CD14-positive monocyte (primary cell): ENCODE results near the gene MAMLD1. TPM values are rescaled to one million over a fixed set of nuclear protein-coding genes. Genes with fewer than 3 reads are reported as not detected.

ENCODE experiments used
- DNase-seq, 3 donors: peaks; one replicate each; pipeline ENCODE4 v3.0.0-alpha.2; 2011 to 2022
- H2AFZ ChIP-seq: 2 replicates; pipeline ENCODE4 v1.6.0; 2012; ENCODE audit warnings: mild to moderate bottlenecking, low read depth, low read length, inconsistent platforms; ENCODE audit not compliant: insufficient read depth, poor library complexity, severe bottlenecking
- H3K27ac ChIP-seq, 2 donors: 1 replicate in 1 of 2; 2 replicates in 1 of 2; pipeline ENCODE4 v1.5.1; 2012 to 2013; ENCODE audit warnings: low read length in 2 of 2, control low read depth in 1 of 2, inconsistent platforms in 1 of 2, low read depth in 1 of 2, mild to moderate bottlenecking in 1 of 2
- H3K27me3 ChIP-seq, 2 donors: one replicate each; pipeline versions ENCODE4 v1.6.0 to v1.6.1; 2011 to 2013; ENCODE audit warnings: low read length in 2 of 2; ENCODE audit not compliant: control insufficient read depth in 2 of 2, insufficient read depth in 2 of 2
- H3K36me3 ChIP-seq, 2 donors: replicated peaks in 1 of 2; 1 replicate in 1 of 2; 2 replicates in 1 of 2; pipeline versions ENCODE4 v1.5.1 to v1.6.1; 2012 to 2013; ENCODE audit warnings: low read length in 2 of 2, control low read depth in 1 of 2, inconsistent platforms in 1 of 2, mild to moderate bottlenecking in 1 of 2; ENCODE audit not compliant: insufficient read depth in 2 of 2, control insufficient read depth in 1 of 2
- H3K4me1 ChIP-seq, 2 donors: 1 replicate in 1 of 2; 2 replicates in 1 of 2; pipeline versions ENCODE4 v1.5.1 to v1.6.1; 2012 to 2013; ENCODE audit warnings: low read length in 2 of 2, control low read depth in 1 of 2, inconsistent platforms in 1 of 2, mild to moderate bottlenecking in 1 of 2, moderate library complexity in 1 of 2; ENCODE audit not compliant: insufficient read depth in 2 of 2, control insufficient read depth in 1 of 2
- H3K4me2 ChIP-seq: replicated peaks from 2 replicates; pipeline ENCODE3; 2012; ENCODE audit warnings: low read length, moderate library complexity, mild to moderate bottlenecking; ENCODE audit not compliant: poor library complexity, severe bottlenecking; ENCODE audit errors: extremely low read depth
- H3K4me3 ChIP-seq, 3 experiments: fragments of 200-600 bp in 1 of 3; sonication (generic) in 1 of 3; replicated peaks in 1 of 3; 1 replicate in 2 of 3; 2 replicates in 1 of 3; pipeline ENCODE4 v1.5.1; 2011 to 2013; ENCODE audit warnings: low read length in 3 of 3, mild to moderate bottlenecking in 3 of 3, control low read depth in 2 of 3, low read depth in 2 of 3, inconsistent platforms in 1 of 3, moderate library complexity in 1 of 3
- H3K79me2 ChIP-seq: 2 replicates; pipeline ENCODE4 v1.6.0; 2012; ENCODE audit warnings: mild to moderate bottlenecking, control low read depth, inconsistent platforms, low read length, moderate library complexity; ENCODE audit not compliant: insufficient read depth
- H3K9ac ChIP-seq: 2 replicates; pipeline ENCODE4 v1.6.0; 2017; ENCODE audit warnings: low read length, mild to moderate bottlenecking; ENCODE audit not compliant: insufficient read depth, poor library complexity, severe bottlenecking
- H3K9me3 ChIP-seq, 2 donors: replicated peaks in 1 of 2; 1 replicate in 1 of 2; 2 replicates in 1 of 2; pipeline versions ENCODE4 v1.5.1 to v1.6.1; 2012 to 2013; ENCODE audit warnings: low read length in 2 of 2, control low read depth in 1 of 2; ENCODE audit not compliant: control insufficient read depth in 1 of 2, insufficient read depth in 1 of 2
- H4K20me1 ChIP-seq: 2 replicates; pipeline ENCODE4 v1.6.0; 2012; ENCODE audit warnings: mild to moderate bottlenecking, low read length, control low read depth, moderate library complexity; ENCODE audit not compliant: insufficient read depth
- H3K27ac Mint-ChIP-seq, 7 donors: one replicate each; pipeline ENCODE4 v1.8.0; 2020; ENCODE audit warnings: mild to moderate bottlenecking in 7 of 7, mixed read lengths in 7 of 7, moderate library complexity in 6 of 7, inconsistent platforms in 2 of 7
- H3K27me3 Mint-ChIP-seq, 3 donors: one replicate each; pipeline ENCODE4 v1.8.0; 2021 to 2022; ENCODE audit warnings: low read depth in 3 of 3, mild to moderate bottlenecking in 3 of 3, mixed read lengths in 3 of 3, moderate library complexity in 3 of 3, inconsistent platforms in 1 of 3
- H3K36me3 Mint-ChIP-seq, 2 donors: one replicate each; pipeline ENCODE4 v1.8.0; 2020; ENCODE audit warnings: mixed read lengths in 2 of 2, inconsistent platforms in 1 of 2, mild to moderate bottlenecking in 1 of 2
- H3K4me1 Mint-ChIP-seq: one replicate; pipeline ENCODE4 v1.8.0; 2020; ENCODE audit warnings: mild to moderate bottlenecking, mixed read lengths
- H3K4me3 Mint-ChIP-seq, 2 donors: one replicate each; pipeline ENCODE4 v1.8.0; 2020; ENCODE audit warnings: mild to moderate bottlenecking in 2 of 2, mixed read lengths in 2 of 2, moderate library complexity in 1 of 2
- H3K9me3 Mint-ChIP-seq, 7 donors: one replicate each; pipeline ENCODE4 v1.8.0; 2020 to 2022; ENCODE audit warnings: mixed read lengths in 7 of 7, mild to moderate bottlenecking in 6 of 7, moderate library complexity in 6 of 7, inconsistent platforms in 2 of 7
- WGBS: methylation state at CpG from one replicate; pipeline ENCODE4 v1.1.5; 2013; ENCODE audit warnings: missing lambda C conversion rate; ENCODE audit not compliant: insufficient coverage; 5-methylcytosine and 5-hydroxymethylcytosine counted together
- intact Hi-C, 2 donors: fragments of 100-400 bp; cut with micrococcal nuclease; formaldehyde crosslinking; loops; one replicate each; pipeline versions ENCODE4 v1.15.0 to v1.15.1; 2023
- polyA plus RNA-seq, 3 donors: library from polyadenylated mRNA; depleted of rRNA in 1 of 3; unstranded in 2 of 3; stranded (reverse) in 1 of 3; fragments of 300-500 nt in 2 of 3; fragments of >200 nt in 1 of 3; fragmentation: Illumina TruSeq in 2 of 3; gene quantifications; 1 replicate in 2 of 3; 2 replicates in 1 of 3; pipeline ENCODE4 v1.2.3, GENCODE V29; 2012 to 2021
- TF ChIP-seq, protein P1 (sequence below): fragments of 200-600 bp; IDR thresholded peaks from one replicate; pipeline ENCODE4 v1.8.0; 2022; ENCODE audit warnings: antibody characterized with exemption, mild to moderate bottlenecking

The MAMLD1 gene
- polyA plus RNA-seq, 3 donors = not detected

DNA sequence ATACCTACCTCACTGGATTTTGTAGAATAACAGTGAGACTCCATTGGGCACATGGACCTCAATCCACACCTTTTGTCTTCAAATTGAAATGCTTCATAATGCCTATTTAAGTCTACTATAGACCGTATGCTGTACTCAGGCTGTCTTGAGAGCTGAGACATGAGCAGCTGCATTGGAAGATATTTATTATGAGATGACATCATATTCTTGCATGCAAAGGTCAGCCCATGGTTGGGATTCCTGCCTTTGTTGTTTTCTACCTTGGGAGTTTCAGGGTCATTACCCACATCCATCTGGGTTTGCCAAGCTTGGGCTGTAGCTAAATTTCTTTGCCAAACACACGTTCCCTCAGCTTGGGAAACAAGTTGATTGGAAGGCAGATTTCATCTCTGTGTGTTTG lies 33.2 kb upstream of the MAMLD1 start:
- no peak overlapping the region for H2AFZ ChIP-seq
- Mint-ChIP-seq H3K4me1 (peaks cover 12% of the 10 kb centered on the region), H3K36me3 (no peaks in the 10 kb centered on the region), H3K27ac (no peak overlapping the region), H3K9me3 (peaks cover 0 to 2% (median 0%) of the 10 kb centered on the region in 7 donors), H3K27me3 (peaks cover 0 to 4% (median 3%) of the 10 kb centered on the region in 3 donors), H3K4me3 (no peak overlapping the region)
- no peaks in the 10 kb centered on the region for H3K9me3 ChIP-seq
- H3K27ac ChIP-seq = no peak overlapping the region
- H3K79me2 ChIP-seq = no peaks in the 10 kb centered on the region
- WGBS = no CpG with 5 or more reads among the region's 2 CpGs
- no peak overlapping the region for H3K4me2 ChIP-seq
- intact Hi-C loops = no loop called here
- H3K4me1 ChIP-seq = no peaks in the 10 kb centered on the region
- H3K4me3 ChIP-seq = no peak overlapping the region
- H3K9ac ChIP-seq = no peak overlapping the region
- no peaks in the 10 kb centered on the region for H3K36me3 ChIP-seq
- no peaks in the 10 kb centered on the region for H3K27me3 ChIP-seq
- no peak for DNase-seq
- TF ChIP-seq, protein P1, sequence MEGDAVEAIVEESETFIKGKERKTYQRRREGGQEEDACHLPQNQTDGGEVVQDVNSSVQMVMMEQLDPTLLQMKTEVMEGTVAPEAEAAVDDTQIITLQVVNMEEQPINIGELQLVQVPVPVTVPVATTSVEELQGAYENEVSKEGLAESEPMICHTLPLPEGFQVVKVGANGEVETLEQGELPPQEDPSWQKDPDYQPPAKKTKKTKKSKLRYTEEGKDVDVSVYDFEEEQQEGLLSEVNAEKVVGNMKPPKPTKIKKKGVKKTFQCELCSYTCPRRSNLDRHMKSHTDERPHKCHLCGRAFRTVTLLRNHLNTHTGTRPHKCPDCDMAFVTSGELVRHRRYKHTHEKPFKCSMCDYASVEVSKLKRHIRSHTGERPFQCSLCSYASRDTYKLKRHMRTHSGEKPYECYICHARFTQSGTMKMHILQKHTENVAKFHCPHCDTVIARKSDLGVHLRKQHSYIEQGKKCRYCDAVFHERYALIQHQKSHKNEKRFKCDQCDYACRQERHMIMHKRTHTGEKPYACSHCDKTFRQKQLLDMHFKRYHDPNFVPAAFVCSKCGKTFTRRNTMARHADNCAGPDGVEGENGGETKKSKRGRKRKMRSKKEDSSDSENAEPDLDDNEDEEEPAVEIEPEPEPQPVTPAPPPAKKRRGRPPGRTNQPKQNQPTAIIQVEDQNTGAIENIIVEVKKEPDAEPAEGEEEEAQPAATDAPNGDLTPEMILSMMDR = no peak
- no peaks in the 10 kb centered on the region for H4K20me1 ChIP-seq

DNA sequence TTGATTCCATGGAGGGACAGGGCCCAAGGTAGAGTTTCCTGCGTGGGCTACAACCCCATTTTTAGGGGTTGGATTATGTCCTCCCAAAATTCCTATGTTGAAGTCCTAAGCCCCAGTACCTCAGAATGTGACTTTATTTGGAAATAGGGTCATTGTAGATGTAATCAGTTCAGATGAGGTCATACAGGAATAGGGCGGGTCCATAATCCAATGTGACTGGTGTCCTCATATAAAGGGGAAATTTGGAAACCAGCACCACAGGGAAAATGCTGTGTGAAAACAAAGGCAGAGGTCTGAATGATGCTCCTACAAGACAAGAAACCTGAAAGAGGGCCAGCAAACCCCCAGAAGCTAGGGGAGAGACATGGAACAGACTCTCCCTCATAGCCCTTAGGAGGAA lies 31.1 kb upstream of the MAMLD1 start:
- Mint-ChIP-seq H3K9me3 (peaks cover 0 to 2% (median 0%) of the 10 kb centered on the region in 7 donors), H3K27ac (peak overlapping the region in 1 of 7 donors; percentile 60), H3K36me3 (no peaks in the 10 kb centered on the region), H3K4me1 (peaks cover 3% of the 10 kb centered on the region), H3K4me3 (no peak overlapping the region), H3K27me3 (peaks cover 0 to 7% (median 4%) of the 10 kb centered on the region in 3 donors)
- TF ChIP-seq, protein P1 = no peak
- H3K79me2 ChIP-seq = no peaks in the 10 kb centered on the region
- no peak overlapping the region for H2AFZ ChIP-seq
- H3K4me3 ChIP-seq = no peak overlapping the region
- H3K9ac ChIP-seq = no peak overlapping the region
- intact Hi-C loops = no loop called here
- no peak for DNase-seq
- no peak overlapping the region for H3K27ac ChIP-seq
- no peaks in the 10 kb centered on the region for H3K27me3 ChIP-seq
- no peaks in the 10 kb centered on the region for H3K36me3 ChIP-seq
- H3K4me2 ChIP-seq = no peak overlapping the region
- H3K9me3 ChIP-seq = no peaks in the 10 kb centered on the region
- H3K4me1 ChIP-seq = no peaks in the 10 kb centered on the region
- no peaks in the 10 kb centered on the region for H4K20me1 ChIP-seq
- no CpG with 5 or more reads among the region's 2 CpGs for WGBS
